Effector memory CD4-positive, alpha-beta T cell (primary cell): ENCODE results near the gene PIGL.
"Not testable (repeated sequence)": the region's sequence is repeated elsewhere in the genome, so short reads cannot be mapped to it uniquely, and the experiment has no call there.

Experiments
- DNase-seq, 3 donors: peaks; one replicate each; pipeline ENCODE4 v3.0.0-alpha.2; 2020
- H3K27ac ChIP-seq: 2 replicates; pipeline ENCODE4 v1.7.0; 2013; ENCODE audit warnings: mild to moderate bottlenecking, low read length, moderate library complexity; ENCODE audit not compliant: insufficient read depth, poor library complexity, severe bottlenecking
- H3K27me3 ChIP-seq: replicated peaks from 2 replicates; pipeline ENCODE4 v1.7.0; 2013; ENCODE audit warnings: mild to moderate bottlenecking, low read length; ENCODE audit not compliant: insufficient read depth, control insufficient read depth, poor library complexity, severe bottlenecking
- H3K36me3 ChIP-seq: 2 replicates; pipeline ENCODE4 v1.7.0; 2013; ENCODE audit warnings: mild to moderate bottlenecking, low read length, moderate library complexity; ENCODE audit not compliant: control insufficient read depth, insufficient read depth
- H3K4me1 ChIP-seq: 2 replicates; pipeline ENCODE4 v1.7.0; 2013; ENCODE audit warnings: low read length, mild to moderate bottlenecking; ENCODE audit not compliant: control insufficient read depth, insufficient read depth, poor library complexity, severe bottlenecking
- H3K4me3 ChIP-seq: 2 replicates; pipeline ENCODE4 v1.7.0; 2013; ENCODE audit warnings: low read length, low read depth, mild to moderate bottlenecking; ENCODE audit not compliant: insufficient read depth, poor library complexity, severe bottlenecking
- H3K9me3 ChIP-seq: 2 replicates; pipeline ENCODE4 v1.7.0; 2013; ENCODE audit warnings: mild to moderate bottlenecking, low read length, moderate library complexity; ENCODE audit not compliant: control insufficient read depth

The PIGL gene

DNA sequence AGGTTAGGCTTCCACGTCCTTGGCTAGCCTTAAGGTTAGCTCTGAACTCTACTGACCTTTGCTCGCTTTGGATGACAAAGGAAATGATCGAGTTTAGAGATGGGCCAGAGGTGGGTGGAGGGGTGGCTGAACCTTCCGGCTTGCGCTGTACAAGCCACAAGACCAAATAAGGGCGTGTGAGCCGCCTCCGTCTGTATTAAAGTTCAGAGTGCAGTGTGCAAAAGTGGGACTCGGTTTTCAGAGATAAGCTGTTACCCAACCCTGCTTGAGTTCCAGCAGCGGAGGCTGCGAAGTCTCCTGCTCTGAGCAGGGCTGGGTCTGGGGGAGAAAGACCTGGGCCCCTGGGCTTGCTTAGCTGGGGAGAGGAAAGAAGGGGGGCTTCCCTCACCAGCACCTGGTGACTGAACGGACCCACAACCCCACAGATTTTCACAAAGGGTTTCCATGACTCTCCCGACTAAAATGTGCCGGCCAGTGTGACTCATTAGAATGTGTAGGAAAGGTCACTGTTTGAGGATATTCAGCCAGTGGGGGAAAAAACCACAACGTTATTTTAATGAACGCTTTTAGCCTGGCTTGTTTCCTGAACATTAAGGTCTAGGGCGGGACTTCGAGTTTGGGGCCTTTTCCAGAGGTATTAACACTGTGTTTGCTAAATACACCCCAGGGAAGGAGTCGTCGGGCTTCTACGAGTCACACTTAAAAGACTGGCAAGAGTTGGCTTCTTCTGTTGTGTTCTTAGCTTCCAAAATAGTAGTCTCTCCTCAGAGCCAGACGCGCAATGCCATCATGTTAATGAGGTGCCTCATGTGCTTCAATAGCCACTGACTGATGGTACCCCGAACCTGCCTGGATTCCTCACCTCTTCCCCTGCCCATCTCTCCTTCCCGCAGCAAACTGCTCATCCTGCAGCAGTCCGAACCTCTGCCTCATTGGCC lies 69.3 kb downstream of the PIGL start:
- Histone ChIP-seq H3K4me3 (peak overlapping the region; percentile 22), H3K36me3 (no peaks in the 10 kb centered on the region), H3K9me3 (no peaks in the 10 kb centered on the region), H3K4me1 (peaks cover 47% of the 10 kb centered on the region), H3K27me3 (no peaks in the 10 kb centered on the region), H3K27ac (peak overlapping the region; percentile 69)
- DNase-seq = peak; percentile 47 to 63 (median 60)

DNA sequence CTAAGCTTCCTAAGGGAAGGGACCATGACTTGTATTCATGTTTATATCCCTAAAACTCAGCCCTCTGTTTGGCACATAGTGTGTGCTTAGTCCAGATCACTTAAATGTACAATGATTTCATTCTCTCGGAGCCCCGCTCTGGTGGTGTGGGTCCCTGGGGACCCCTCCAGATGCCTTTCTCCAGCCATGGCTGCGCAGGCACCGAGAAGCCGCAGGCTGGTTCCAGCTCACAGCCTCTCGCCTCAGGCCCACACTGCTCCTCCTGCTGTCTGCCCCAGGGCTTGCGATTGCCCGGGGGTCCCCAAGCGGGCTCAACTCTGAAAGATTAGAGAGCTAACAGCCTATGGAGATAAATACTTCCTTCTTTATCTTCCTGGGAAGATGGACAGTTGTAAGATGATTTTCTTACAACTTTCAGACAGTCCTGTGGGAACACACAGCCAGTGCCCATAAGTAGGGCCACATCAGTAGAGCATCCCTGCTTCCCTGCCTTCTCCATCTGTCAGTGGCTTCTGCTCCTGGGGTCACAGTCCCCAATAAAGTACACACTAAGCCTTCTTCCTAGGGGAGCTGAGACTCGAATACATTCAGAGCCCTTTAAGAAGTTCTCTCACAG lies 70.0 kb downstream of the PIGL start:
- no peaks in the 10 kb centered on the region for H3K27me3 ChIP-seq
- peak overlapping the region; percentile 22 for H3K4me3 ChIP-seq
- H3K4me1 ChIP-seq = peaks cover 47% of the 10 kb centered on the region
- no peaks in the 10 kb centered on the region for H3K36me3 ChIP-seq
- DNase-seq = no peak
- H3K27ac ChIP-seq = peak overlapping the region; percentile 69
- no peaks in the 10 kb centered on the region for H3K9me3 ChIP-seq

DNA sequence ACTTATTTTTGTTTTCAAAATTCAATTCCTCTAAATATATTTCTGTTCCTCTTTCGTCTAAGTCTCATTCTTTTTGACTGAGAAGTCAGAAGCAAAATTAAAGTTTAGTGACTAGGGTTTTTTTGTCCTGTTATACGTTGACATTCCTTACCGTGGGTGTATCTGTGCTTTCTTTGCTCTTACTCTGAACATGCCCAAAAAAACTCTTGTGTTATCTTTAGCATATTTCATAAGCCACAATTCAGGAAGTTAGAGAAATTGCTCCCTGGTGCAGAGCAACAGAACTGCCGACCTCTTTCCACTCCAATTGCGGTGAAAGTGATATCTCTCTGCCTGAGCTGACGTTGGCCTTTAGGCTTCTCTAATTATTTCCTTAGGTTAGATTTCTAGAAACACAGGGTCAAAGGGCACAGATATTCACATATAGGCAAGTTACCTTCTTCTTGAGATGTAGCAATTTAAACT lies 70.6 kb downstream of the PIGL start:
- DNase-seq = no peak

DNA sequence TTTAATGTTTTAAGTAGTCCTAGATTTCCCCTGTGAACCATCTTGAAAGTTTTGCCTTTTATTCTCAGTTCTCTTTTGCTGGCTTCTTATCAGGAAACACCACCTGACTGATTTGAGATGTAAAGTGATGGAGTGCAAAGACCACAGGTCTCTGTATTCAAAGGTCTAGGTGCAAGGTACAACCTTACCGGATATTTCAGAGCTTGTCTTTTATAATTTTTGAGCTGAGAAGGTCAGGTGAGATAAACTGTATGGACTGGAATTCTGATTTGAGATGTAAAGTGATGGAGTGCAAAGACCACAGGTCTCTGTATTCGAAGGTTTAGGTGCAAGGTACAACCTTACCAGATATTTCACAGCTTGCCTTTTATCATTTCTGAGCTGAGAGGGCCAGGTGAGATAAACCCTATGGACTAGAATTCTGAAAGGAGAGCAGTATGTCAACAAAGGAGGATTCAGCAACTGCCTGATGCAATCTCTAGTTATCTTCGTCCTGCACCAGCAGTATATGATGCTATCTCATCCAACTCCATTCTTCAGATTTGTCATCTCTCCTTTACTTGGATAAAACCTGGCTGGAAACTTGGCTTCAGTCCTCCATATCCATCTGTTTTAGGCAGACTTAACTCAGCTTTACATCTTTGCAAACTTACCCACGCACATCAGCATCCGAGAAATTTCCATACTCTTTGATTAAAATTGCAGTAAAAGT lies 72.0 kb downstream of the PIGL start:
- peaks cover 47% of the 10 kb centered on the region for H3K4me1 ChIP-seq
- H3K4me3 ChIP-seq = no peak overlapping the region
- no peak for DNase-seq
- H3K27ac ChIP-seq = no peak overlapping the region
- no peaks in the 10 kb centered on the region for H3K36me3 ChIP-seq
- no peaks in the 10 kb centered on the region for H3K9me3 ChIP-seq
- H3K27me3 ChIP-seq = no peaks in the 10 kb centered on the region

More for the DNA sequence above, 70.6 kb downstream of the PIGL start:
- Histone ChIP-seq H3K27me3 (no peaks in the 10 kb centered on the region), H3K4me3 (peak overlapping the region; percentile 22), H3K36me3 (no peaks in the 10 kb centered on the region), H3K4me1 (peaks cover 47% of the 10 kb centered on the region), H3K27ac (peak overlapping the region; percentile 69), H3K9me3 (no peaks in the 10 kb centered on the region)

DNA sequence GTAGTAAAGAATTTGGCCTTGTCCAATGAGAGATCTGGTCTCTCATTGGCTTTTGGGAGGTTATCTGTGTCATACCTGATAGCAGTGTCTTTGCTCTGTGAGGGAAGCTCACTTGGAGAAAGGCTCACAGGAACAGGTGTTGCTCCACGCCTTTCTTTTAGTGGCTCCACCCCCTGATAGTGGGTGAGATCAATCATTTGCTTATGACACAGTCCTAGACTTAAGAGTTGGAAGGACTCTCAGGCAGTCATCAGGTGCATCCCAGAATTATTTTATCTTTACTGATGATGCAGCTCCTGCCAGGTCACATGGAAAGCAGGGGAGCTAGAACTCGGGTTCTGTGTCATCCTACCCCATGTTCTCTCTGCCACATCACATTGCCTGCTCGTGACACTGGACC lies 76.9 kb downstream of the PIGL start:
- H3K4me1 ChIP-seq = peaks cover 8% of the 10 kb centered on the region
- DNase-seq = no peak
- H3K36me3 ChIP-seq = no peaks in the 10 kb centered on the region
- H3K27ac ChIP-seq = no peak overlapping the region
- H3K4me3 ChIP-seq = no peak overlapping the region
- no peaks in the 10 kb centered on the region for H3K27me3 ChIP-seq
- no peaks in the 10 kb centered on the region for H3K9me3 ChIP-seq

DNA sequence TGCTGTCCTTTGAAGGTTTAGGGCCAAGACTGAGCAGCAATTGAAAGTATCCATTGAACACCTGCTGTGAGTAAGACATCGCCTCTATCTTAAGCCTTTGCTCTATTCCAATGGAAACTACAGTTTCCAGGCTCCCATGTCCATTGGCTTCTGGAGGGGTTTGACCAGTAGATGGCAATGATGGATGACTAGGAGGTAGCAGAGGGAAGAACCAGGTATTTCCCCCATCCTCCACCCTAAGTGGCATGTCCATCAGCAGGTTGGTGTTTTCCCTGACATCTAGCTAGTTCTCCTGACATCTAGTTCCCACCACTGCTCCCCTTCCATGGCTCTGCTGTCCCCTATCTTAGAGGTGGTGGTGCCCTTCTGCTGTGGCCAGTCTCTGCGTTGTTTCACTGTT lies 77.5 kb downstream of the PIGL start:
- peaks cover 2% of the 10 kb centered on the region for H3K4me1 ChIP-seq
- DNase-seq = no peak
- H3K27ac ChIP-seq = no peak overlapping the region
- no peak overlapping the region for H3K4me3 ChIP-seq
- no peaks in the 10 kb centered on the region for H3K27me3 ChIP-seq
- no peaks in the 10 kb centered on the region for H3K36me3 ChIP-seq
- no peaks in the 10 kb centered on the region for H3K9me3 ChIP-seq

DNA sequence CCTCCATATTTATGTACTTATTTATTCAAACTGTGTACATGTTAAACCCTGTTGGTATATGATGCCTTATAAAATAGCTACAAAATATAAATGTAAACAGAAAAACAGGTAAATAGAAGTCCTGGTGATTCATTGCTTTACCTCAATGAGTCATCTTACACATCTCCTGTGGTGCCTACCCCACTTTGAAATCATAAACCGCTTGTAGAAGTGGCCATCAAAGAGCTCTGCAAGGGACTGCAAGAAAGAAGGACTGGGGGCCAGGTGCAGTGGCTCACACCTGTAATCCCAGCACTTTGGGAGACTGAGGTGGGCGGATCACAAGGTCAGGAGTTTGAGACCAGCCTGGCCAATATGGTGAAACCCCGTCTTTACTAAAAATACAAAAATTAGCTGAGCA lies 79.1 kb downstream of the PIGL start:
- H3K4me1 ChIP-seq, H3K27ac ChIP-seq, H3K27me3 ChIP-seq, H3K36me3 ChIP-seq, H3K4me3 ChIP-seq, DNase-seq, H3K9me3 ChIP-seq: not testable (repeated sequence)

DNA sequence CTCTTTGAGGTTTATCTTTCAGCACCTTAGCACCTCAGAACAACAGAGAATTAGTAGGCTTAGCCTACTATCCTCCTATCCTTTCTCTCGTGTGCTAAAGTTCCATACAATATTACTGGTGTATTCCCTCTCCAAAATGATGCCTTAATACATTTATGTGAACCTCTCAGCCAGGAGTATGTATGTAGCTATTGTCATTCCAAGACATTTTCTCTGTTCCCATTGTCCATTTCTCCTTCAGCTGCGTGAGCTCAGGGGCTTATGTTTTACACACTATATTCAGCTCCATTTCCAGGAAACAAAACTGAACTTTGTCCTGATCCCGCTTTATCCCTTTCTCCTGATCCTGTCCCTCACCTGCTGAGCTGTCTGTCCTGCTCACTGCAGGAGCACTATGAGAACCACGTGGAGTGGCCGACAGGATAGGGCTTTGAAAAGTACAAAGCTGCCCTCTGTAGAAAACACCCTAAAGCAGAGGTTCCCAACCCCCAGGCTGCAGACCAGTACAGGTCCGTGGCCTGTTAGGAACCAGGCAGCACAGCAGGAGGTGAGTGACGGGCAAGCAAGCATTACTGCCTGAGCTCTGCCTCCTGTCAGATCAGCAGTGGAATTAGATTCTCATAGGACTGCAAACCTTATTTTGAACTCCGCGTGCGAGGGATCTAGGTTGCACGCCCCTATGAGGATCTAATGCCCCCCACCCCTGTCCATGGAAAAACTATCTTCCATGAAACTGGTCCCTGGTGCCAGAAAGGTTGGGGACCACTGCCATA lies 80.5 kb downstream of the PIGL start:
- H3K4me3 ChIP-seq = no peak overlapping the region
- H3K27ac ChIP-seq = no peak overlapping the region
- DNase-seq = no peak
- no peaks in the 10 kb centered on the region for H3K9me3 ChIP-seq
- H3K27me3 ChIP-seq = no peaks in the 10 kb centered on the region
- H3K36me3 ChIP-seq = peaks cover 4% of the 10 kb centered on the region
- no peaks in the 10 kb centered on the region for H3K4me1 ChIP-seq

DNA sequence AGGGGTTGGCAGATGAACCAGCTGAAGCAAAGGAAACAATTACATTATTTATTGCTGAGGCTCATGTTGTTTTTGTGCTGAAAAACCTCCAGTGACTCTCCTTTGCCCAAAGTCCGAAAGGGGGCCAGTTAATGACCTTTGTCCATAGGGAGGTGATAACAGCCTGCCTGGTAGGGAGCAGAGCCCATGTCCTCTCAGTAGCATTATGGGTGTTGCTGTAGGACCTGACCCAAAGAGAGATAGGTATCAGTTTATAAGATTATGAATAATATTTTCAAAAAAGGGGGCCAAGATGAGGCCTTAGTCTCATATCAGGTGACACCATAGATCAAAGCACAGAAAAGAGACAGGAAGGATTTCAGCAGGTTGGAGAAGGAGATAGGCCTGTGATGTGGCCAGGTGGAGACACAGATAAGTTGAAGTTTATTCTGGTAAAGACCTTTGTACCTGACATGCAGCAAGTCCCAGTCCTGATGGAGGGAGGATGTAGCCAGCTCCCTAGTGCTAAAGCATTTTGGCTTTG lies 81.2 kb downstream of the PIGL start:
- H3K27me3 ChIP-seq = no peaks in the 10 kb centered on the region
- no peak for DNase-seq
- H3K36me3 ChIP-seq = peaks cover 4% of the 10 kb centered on the region
- no peaks in the 10 kb centered on the region for H3K4me1 ChIP-seq
- no peak overlapping the region for H3K4me3 ChIP-seq
- H3K27ac ChIP-seq = no peak overlapping the region
- no peaks in the 10 kb centered on the region for H3K9me3 ChIP-seq
